Activated naive CD4-positive, alpha-beta T cell treated with Interleukin-2 at 50 U/mL for 16 hours (primary cell): ENCODE results near the gene LTK.
"Not testable (repeated sequence)": the region's sequence is repeated elsewhere in the genome, so short reads cannot be mapped to it uniquely, and the experiment has no call there.

Experiments used
- DNase-seq: peaks from one replicate; pipeline ENCODE4 v3.0.0-alpha.2; 2020

The LTK gene

GRCh38 chr15:41473418-41473817 is 40.2 kb downstream of the LTK start:
- no peak for DNase-seq

GRCh38 chr15:41469644-41470043 is 44.0 kb downstream of the LTK start:
- not testable (repeated sequence) for DNase-seq

- DNase-seq = no peak
Measured at GRCh38 chr15:41466711-41467110, 46.9 kb downstream of the LTK start.

- no peak for DNase-seq
Measured at GRCh38 chr15:41465822-41466421, 47.7 kb downstream of the LTK start.

GRCh38 chr15:41464889-41465580 is 48.6 kb downstream of the LTK start:
- no peak for DNase-seq

- DNase-seq = no peak
Measured at GRCh38 chr15:41462084-41462795, 51.4 kb downstream of the LTK start.
